Kidney epithelial cell (primary cell): ENCODE measurements around the gene LYAR. TPM values are rescaled to one million over a fixed set of nuclear protein-coding genes. Genes with fewer than 3 reads are reported as not detected.
"Not testable (repeated sequence)": the region's sequence is repeated elsewhere in the genome, so short reads cannot be mapped to it uniquely, and the experiment has no call there.

Experiments
- DNase-seq: peaks from one replicate; pipeline ENCODE4 v3.0.0-alpha.2; 2010; ENCODE audit warnings: low read depth
- H3K27me3 ChIP-seq: 2 replicates; pipeline ENCODE4 v1.6.0; 2011; ENCODE audit warnings: low read length; ENCODE audit not compliant: control insufficient read depth, insufficient read depth
- H3K36me3 ChIP-seq: 2 replicates; pipeline ENCODE4 v1.5.1; 2011; ENCODE audit warnings: low read length; ENCODE audit not compliant: control insufficient read depth, insufficient read depth
- H3K4me3 ChIP-seq: 2 replicates; pipeline ENCODE4 v1.5.1; 2011; ENCODE audit warnings: low read depth, mild to moderate bottlenecking, control low read depth, low read length
- total RNA-seq: library from RNA; depleted of rRNA; stranded (reverse); fragments of >200 nt; gene quantifications from 2 replicates; pipeline ENCODE4 v1.2.3, GENCODE V29; 2015
- TF ChIP-seq, protein P1 (sequence below): IDR thresholded peaks from 2 replicates; pipeline ENCODE4 v1.5.1; 2011; ENCODE audit warnings: mild to moderate bottlenecking, moderate library complexity, low read length, control low read depth, inconsistent platforms; ENCODE audit not compliant: insufficient read depth, poor library complexity, severe bottlenecking

Gene LYAR
- total RNA-seq, 1 donor from 2014 or later: 21.0 TPM

DNA sequence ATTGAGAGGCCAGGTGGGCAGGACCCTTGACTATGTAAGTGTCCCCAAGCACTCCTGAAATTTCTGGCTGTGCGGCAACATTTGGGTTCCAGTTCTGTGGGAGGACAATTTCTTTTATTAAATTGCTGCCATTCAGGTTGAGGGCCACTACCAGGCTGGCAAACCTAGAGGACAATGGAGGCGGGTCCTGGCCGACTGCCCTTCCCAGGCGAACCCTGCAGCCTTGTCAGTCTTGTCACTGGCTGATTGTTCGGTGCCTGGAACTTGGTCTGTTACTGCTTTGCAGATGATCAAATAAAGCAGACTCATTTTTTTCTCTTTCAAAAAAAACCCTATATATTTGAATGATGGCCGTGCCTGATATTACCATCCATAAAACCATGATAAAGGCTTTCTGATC is 35.3 kb downstream of the LYAR start:
- DNase-seq: no peak
- no peaks in the 10 kb centered on the region for H3K27me3 ChIP-seq
- H3K4me3 ChIP-seq: no peak overlapping the region
- TF ChIP-seq, protein P1, sequence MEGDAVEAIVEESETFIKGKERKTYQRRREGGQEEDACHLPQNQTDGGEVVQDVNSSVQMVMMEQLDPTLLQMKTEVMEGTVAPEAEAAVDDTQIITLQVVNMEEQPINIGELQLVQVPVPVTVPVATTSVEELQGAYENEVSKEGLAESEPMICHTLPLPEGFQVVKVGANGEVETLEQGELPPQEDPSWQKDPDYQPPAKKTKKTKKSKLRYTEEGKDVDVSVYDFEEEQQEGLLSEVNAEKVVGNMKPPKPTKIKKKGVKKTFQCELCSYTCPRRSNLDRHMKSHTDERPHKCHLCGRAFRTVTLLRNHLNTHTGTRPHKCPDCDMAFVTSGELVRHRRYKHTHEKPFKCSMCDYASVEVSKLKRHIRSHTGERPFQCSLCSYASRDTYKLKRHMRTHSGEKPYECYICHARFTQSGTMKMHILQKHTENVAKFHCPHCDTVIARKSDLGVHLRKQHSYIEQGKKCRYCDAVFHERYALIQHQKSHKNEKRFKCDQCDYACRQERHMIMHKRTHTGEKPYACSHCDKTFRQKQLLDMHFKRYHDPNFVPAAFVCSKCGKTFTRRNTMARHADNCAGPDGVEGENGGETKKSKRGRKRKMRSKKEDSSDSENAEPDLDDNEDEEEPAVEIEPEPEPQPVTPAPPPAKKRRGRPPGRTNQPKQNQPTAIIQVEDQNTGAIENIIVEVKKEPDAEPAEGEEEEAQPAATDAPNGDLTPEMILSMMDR: no peak
- H3K36me3 ChIP-seq: no peaks in the 10 kb centered on the region

DNA sequence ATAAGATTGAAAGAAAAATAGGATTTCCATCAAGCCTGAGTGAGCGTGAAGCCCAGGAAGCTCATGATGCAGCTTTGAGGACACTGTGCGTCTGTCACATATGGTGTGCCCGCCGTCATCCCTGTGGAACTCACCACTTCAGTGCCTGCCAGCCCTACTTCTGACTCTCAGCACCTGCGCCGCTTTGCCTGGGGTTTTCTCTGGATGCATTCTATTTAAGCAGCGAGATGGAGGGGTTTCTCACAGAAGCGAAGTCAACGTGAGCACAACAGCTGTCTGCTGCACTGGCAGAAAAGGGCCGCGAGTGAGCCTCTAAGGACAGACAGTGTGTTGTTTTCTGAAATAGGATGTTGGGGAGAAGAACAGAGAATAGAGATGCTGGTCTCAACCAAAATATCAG is 35.8 kb downstream of the LYAR start:
- Histone ChIP-seq H3K36me3 (no peaks in the 10 kb centered on the region), H3K27me3 (no peaks in the 10 kb centered on the region), H3K4me3 (no peak overlapping the region)
- TF ChIP-seq, protein P1: no peak
- no peak for DNase-seq

DNA sequence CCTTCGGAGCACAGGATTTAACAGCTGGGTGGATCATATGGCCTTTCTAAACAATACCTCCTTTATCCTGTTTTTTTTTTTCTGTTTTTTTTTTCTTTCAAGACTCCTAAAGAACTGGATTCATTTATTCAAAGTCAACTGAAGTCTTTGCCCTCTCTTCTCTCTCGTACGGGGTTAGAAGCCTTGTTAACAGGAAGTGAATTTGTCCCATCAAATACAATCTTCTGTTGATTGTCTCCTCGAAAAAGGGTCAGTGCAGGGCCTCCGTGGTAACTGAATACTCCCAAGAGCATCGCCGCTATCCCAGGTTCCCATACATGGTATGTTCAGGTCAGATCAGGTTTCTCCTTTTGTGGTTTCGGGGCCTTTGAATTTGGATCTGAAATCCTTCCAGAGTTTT is 40.1 kb downstream of the LYAR start:
- TF ChIP-seq, protein P1: no peak

DNA sequence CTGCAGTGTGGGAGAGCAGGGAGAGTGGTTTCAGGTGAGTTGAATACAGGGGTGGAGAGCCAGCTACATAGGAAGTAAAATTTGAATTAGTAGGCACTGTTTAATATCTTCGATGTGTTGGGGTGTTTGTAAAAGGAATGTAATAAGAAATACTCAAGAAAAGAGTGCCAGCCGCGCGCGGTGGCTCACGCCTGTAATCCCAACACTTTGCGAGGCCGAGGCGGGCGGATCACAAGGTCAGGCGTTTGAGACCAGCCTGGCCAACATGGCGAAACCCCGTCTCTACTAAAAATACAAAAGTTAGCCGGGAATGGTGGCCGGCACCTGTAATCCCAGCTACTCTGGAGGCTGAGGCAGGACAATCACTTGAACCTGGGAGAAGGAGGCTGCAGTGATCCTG is 40.6 kb downstream of the LYAR start:
- not testable (repeated sequence) for H3K4me3 ChIP-seq

More for the DNA sequence above, 40.1 kb downstream of the LYAR start:
- Histone ChIP-seq H3K27me3 (no peaks in the 10 kb centered on the region), H3K36me3 (no peaks in the 10 kb centered on the region), H3K4me3 (no peak overlapping the region)
- DNase-seq: no peak

DNA sequence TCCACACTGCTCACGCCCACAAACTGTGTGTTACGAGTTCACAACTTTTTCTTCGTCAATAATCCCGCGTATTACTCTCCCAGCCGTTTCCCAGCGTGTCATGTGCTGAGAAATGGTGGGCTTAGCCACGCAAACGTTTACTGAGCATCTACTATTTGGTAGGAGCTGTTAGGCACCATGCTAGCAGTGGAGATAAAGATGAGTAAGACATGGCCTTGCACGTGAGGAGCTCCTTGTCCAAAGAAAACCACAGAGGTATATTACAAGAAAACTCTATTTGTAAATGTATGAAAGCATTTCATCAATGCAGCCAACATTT is 41.1 kb downstream of the LYAR start:
- no peaks in the 10 kb centered on the region for H3K27me3 ChIP-seq
- no peak for DNase-seq
- H3K36me3 ChIP-seq: no peaks in the 10 kb centered on the region
- TF ChIP-seq, protein P1: no peak
- H3K4me3 ChIP-seq: peak overlapping the region; percentile 83

More for the DNA sequence above, 40.6 kb downstream of the LYAR start:
- not testable (repeated sequence) for H3K27me3 ChIP-seq, H3K36me3 ChIP-seq, DNase-seq

DNA sequence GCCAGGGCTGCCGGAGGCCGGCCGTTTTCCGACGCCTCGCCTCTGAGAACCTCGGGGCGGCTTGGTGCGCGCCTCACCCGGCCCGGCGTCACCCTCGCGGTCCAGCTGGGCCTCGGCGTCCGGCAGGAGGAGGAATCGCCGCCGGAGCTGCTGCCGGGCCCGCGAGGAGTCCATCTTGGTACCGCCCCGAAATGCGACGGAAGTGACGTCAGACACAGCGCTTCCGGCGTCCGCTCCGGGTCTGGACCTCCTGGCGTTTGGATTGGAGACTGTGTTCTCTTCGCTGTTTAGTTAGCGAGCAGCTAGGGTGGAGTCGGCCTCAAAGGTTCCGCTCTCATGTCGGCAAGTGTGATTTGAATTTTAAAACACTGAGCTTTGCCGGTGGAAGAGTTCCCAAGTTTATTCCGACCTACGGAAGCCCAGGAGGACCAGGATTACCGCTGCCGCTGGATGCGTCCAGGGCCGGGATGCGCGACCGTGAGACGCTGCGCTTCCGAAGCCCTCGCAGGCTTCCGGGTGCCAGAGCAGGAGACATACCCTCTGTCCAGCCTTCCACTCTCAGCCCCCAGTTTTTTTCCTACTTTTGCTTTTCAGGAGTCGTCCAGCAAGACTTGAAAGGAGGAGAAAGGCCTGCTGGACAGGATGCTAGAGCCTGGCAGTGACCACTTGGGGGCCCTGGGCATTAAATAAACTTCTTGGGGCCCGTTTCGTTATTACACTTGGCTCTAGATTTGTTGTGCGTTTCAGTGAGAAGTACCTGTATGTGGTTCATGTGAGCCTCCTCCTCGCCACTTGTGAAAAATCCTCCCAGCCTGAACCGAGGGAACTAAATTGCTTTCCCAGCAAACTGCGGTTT is 41.7 kb downstream of the LYAR start, which contains the start of gene TMEM128:
TSS of gene TMEM128 (minus strand) at position 195 of the 856 bp plus-strand sequence. CDS start at position 174, 21 bp downstream.
- no peaks in the 10 kb centered on the region for H3K36me3 ChIP-seq
- peak; percentile 58 for DNase-seq
- TF ChIP-seq, protein P1: peak; percentile 45
- peak within 1 kb of the TSS; percentile 83 for H3K4me3 ChIP-seq
- H3K27me3 ChIP-seq: no peaks in the 10 kb centered on the region
